Measurements from ENCODE around the gene BHLHA15.

BHLHA15 gene

GRCh38 chr7:98211221-98211675, at the start of gene BHLHA15:
TSS of gene BHLHA15 (plus strand) at chr7:98211439. CDS start at chr7:98212310, 871 bp downstream.
- no peak for DNase-seq

GRCh38 chr7:98162758-98163157, 48.5 kb upstream of the BHLHA15 start:
- DNase-seq: no peak

- DNase-seq: no peak
These were observed 48.0 kb upstream of the BHLHA15 start for GRCh38 chr7:98163269-98163668.

GRCh38 chr7:98163704-98164494, 47.3 kb upstream of the BHLHA15 start:
- DNase-seq: no peak

GRCh38 chr7:98165827-98166667, 45.2 kb upstream of the BHLHA15 start:
- DNase-seq: peak; percentile 30 to 31

- DNase-seq: no peak
These were observed 44.6 kb upstream of the BHLHA15 start for GRCh38 chr7:98166668-98166970.

- DNase-seq: no peak
These were observed 43.6 kb upstream of the BHLHA15 start for GRCh38 chr7:98167653-98168052.

- DNase-seq: peak; percentile 49 to 50
These were observed 42.9 kb upstream of the BHLHA15 start for GRCh38 chr7:98168181-98168903.

- DNase-seq: no peak
These were observed 42.2 kb upstream of the BHLHA15 start for GRCh38 chr7:98168904-98169621.

- no peak for DNase-seq
These were observed 40.3 kb upstream of the BHLHA15 start for GRCh38 chr7:98170966-98171365.

GRCh38 chr7:98171449-98171848, 39.8 kb upstream of the BHLHA15 start:
- no peak for DNase-seq

GRCh38 chr7:98174334-98175259, 36.6 kb upstream of the BHLHA15 start:
- no peak for DNase-seq

GRCh38 chr7:98175260-98175940, 35.8 kb upstream of the BHLHA15 start:
- no peak for DNase-seq

GRCh38 chr7:98177553-98177952, 33.7 kb upstream of the BHLHA15 start:
- DNase-seq: no peak

GRCh38 chr7:98178321-98178720, 32.9 kb upstream of the BHLHA15 start:
- peak; percentile 53 to 72 for DNase-seq

GRCh38 chr7:98178762-98179490, 32.3 kb upstream of the BHLHA15 start:
- no peak for DNase-seq

GRCh38 chr7:98180751-98181150, 30.5 kb upstream of the BHLHA15 start:
- no peak for DNase-seq

- DNase-seq: no peak
These were observed 26.1 kb upstream of the BHLHA15 start for GRCh38 chr7:98185101-98185500.

GRCh38 chr7:98186452-98187137, 24.6 kb upstream of the BHLHA15 start:
- no peak for DNase-seq

GRCh38 chr7:98187138-98187502, 24.1 kb upstream of the BHLHA15 start:
- DNase-seq: no peak
